ENCODE results near the gene MYO3B.
"Not testable (repeated sequence)": the region's sequence is repeated elsewhere in the genome, so short reads cannot be mapped to it uniquely, and the experiment has no call there.

The MYO3B gene

DNA sequence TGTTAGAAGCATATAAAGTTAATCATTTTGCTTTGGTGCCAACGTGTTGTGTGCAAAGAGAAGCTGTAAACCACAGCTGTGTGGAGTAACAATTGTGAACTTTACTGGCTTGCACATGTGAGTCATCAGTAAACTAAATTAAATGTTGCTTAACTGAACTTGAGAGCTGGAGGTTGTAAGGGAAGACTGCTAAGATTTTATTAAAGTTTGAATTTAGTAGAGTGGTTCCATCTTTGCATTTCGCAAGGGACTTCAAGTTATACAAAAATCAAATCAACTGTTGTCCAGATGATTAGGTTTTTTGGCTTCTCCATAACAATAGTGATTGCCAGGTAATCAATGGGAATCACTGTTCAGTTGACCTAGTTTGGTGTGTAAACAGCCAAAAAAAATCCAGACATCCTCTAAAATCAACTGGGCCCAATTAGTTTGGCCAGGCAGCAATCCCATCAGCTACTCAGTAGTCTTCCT lies 247.4 kb downstream of the MYO3B start:
- no peak for DNase-seq (ENCODE audit: low spot score)

DNA sequence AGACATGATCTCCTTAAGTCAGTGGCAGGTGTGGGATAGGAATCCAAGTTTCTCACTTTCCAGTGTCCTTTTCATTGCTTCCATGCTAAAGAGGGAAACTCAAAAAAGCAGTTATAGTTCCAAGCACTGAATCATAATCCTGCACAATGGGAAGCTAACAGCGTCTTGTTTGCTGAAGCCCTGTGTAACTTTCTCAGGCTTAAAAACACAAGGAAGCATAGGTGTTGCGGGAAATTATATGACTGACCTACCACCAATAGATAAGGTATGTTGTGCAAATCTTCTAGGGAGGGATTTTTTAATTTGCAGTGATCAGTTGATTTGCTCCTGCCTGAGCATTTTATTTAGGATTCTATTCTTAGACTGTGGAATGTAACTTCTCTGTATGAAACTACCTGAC lies 250.9 kb downstream of the MYO3B start:
- no peak for DNase-seq (ENCODE audit: low spot score)

DNA sequence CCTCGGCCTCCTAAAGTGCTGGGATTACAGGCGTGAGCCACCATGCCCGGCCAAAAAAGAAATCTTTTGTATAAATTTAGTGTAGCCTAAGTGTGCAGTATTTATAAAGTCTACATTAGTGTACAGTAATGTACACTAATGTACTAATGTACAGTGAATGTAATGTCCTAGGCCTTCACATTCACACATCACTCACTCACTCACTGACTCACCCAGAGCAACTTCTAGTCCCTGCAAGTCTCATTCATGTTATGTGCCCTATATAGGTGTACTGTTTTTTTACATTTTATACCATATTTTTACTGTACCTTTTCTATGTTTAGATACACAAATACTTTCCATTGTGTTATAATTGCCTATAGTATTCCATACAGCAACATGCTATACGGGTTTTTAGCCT lies 254.9 kb downstream of the MYO3B start:
- no peak for DNase-seq (ENCODE audit: low spot score)

DNA sequence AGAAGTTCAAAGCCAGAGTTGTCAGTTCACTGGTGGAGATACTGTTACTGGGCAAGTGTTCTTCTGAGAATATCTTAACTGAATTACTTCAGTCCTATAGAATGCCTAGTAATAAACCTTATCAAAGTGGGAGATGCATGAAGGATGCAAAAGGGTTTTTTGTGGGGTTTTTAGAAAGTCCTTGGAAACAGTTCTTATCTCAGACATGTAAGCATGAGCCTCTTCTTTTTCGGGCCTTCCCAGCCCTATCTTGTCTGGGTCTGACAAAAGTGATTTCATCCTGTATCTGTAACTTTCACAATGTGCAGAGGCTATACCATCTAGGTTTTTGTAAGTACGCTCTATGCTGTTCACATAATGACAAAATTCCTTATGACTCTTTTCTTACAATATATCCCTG lies 255.5 kb downstream of the MYO3B start:
- no peak for DNase-seq (ENCODE audit: low spot score)

DNA sequence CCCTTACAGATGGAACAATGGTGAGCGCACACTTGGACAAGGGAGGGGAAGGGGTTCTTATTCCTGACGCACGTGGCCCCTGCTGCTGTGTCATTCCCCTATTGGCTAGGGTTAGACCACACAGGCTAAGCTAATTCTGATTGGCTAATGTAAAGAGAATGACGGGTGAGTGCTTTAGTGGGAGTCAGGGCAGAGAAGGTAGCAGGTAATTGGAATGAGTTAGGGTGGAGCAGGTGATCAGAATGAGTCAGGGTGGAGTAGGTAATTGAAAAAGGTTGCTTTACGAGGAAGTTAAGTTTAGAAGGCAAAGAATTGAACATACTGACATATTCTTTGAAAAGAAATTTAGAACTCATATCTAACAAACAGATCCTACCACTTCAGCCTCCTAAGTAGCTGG lies 256.4 kb downstream of the MYO3B start:
- DNase-seq (ENCODE audit: low spot score), result not testable (repeated sequence)

DNA sequence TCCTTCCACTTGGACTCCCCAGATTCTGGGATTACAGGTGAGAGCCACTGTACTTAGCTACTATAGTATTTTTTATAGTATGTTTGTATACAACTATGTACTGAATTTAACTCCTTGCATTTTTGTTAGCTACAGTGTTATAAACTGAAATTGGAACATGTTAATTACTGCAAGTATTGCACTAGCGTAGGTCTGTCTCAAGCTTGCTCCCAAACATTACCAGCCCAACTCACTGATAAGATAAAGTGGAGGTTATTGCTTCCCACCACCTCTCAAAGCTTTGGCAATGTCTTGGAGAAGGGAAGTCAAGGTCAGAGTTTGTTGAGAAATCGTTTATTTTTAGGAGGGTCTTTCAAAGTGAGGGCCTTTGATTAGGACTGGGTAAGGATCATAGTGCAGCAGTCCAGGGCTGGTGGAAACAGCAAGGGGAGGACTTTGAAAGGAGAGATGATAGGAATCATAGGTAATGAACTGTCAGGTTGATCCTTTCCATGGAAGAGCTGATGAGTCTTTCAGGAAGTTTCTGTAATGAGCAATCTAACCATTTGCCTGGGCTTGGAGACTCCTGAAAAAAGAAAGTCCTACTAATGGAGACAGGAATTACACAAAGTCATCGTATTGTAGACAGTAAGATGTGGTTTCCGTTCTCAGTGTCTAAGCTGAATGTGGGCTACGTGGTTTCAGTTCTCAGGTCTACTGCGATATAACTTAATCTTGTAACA lies 257.1 kb downstream of the MYO3B start:
- no peak for DNase-seq (ENCODE audit: low spot score)

DNA sequence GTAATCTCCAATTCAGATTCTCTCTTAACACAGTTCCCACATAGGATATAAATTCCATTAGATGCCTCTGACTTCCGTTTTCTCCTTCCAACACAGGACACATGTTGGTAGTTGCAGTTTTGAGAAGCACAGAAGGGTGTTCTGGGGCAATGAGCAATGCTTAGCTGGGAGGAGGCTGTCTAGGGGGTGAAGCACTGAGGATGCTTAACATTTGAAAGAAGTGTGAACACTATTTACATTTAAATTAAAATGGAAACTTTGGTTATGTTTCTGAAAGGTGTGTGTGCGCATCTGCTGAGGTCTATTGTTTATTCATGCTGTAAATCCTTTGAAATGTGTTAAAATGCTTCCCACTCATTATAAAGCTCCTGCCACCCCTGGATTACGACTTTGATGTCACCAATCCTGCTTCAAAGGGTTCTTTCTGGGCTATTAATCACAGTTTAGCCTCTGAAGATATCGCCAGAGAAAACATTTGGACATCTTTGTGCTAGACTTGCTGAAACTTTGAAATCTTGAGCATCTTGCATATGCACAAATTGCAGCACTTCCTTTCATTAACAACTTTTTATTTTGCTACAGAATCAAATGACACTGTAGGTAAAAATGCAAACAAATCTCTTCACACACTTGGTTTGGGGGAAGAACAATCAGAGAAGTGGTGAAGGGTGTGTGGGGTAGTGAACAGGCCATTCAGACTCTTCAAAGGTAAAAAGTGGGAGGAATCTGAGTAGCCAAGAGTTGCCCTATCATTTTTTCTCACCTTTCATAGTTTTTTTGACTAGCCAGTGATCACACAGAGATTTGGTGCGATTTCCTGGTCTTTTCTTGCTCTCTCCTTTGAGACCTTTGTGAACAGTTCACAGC lies 258.4 kb downstream of the MYO3B start:
- no peak for DNase-seq (ENCODE audit: low spot score)

DNA sequence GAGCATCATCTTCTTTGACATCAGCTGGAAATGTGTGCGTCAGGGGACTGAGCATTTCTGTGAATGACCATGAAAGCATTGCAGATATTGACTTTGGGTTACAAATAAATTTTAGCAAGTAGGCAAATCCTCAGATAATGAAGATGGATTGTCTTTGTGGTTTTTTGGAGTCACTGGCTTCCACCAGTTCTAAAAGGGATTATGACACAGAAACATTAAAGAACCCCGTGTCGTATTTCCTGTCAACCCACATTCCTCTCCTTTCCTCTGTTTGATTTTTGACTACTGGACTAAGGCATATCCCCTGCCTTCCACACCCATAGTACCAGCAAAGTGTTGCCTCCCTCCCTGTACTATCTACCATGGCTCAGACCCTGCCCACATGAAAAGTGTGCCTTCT lies 268.1 kb downstream of the MYO3B start:
- DNase-seq (ENCODE audit: low spot score), result no peak

DNA sequence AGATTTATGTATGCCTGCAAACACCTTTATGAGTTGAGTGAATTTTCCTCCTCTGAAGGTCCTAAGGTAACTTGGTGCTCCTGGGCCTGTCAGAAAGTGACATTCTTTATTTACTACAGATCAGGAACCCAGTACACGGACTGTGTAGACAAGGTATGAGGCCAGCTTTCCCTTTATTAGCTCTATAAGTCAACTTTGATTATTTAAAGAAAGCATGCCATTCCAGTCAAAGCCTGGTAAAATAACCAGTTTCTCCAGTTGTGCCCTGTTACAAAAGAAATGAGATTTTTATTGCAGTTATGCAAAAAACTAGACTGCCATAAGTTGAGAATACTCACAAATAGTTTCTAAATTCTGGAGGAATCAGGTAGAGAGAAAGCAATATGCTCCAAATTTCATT lies 271.1 kb downstream of the MYO3B start:
- DNase-seq (ENCODE audit: low spot score), result no peak

DNA sequence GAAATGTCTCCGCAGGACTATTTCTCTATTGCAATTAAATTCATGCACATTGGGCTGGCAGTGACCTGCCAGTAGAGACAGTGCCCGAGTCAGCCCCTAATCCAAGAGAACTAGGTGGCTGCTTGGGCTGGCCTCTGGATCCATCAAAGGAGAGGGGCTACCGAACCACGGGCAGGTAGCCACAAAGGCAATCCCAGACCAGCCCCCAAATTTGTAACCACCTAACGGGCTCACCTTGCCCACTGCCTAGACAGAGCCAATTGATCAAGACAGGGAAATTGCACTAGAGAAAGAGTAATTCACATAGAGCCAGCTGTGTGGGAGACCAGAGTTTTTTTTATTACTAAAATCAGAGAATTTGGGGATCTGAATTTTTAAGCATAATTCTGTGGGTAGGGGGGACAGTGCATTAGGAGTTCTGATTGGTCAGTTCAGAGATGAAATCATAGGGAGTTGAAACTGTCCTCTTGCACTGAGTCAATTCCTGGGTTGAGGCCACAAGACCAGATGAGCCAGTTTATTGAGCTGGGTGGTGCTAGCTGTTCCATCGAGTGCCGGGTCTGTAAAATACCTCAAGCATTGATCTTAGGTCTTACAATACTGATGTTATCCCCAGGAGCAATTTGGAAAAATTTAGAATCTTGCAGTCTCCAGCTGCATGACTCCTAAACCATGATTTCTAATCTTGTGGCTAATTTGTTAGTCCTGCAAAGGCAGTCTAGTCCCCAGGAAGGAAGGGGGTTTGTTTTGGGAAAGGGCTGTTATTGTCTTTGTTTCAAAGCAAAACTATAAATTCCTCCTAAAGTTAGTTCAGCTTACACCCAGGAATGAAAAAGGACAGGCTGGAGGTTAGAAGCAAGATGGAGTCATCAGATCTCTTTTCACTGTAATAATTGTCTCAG lies 276.8 kb downstream of the MYO3B start:
- DNase-seq (ENCODE audit: low spot score), result no peak

DNA sequence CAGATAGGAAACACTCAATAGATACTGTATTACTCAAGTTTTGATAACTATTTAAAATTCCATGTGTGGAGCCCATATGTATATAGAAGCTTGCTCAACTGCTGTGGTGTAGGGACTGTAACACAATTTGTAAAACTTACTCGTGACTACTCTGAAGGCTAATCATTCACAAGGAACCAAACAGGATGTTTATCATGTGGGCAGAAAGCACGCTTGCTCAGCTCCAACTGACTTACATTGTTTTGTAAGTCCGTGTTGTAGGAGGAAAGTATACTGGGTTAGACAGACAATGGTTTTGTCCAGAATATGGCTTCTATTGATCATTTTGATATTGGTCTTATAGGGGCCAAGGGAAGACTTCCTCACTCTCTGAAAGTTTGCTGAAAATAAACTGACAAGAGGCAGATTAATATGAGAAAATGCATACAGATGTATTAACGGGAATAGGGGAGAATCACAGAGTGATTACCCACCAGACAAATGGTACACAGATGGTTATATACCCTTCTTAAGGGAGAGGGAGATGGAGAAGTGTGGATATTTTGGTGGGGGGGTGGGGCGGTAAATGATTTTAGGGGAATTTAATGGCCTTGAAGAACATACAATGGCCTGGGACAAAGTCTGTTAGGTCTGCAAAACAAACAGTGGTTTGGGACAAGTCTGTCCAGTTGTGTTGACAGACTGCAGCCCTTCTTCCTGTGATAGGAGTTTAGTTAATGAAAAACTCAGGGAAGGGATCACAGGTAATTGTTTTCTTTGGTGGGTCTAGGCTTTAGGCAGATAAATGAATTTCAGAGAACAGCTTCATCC lies 277.9 kb downstream of the MYO3B start:
- no peak for DNase-seq (ENCODE audit: low spot score)

DNA sequence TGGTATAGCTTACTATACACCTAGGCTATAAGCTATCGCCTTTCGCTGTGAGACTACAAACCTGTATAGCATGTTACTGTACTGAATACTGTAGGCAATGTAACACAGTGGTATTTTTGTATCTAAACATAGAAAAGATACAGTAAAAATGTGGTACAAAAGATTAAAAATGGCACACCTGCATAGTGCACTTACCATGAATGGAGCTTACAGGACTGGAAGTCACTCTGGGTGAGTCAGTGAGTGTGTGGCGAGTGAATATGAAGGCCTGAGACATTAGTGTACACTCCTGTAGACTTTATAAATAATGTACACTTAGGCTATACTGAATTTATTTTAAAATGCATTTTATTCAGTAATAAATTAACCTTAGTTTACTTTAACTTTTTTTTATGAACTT lies 279.0 kb downstream of the MYO3B start:
- no peak for DNase-seq (ENCODE audit: low spot score)

DNA sequence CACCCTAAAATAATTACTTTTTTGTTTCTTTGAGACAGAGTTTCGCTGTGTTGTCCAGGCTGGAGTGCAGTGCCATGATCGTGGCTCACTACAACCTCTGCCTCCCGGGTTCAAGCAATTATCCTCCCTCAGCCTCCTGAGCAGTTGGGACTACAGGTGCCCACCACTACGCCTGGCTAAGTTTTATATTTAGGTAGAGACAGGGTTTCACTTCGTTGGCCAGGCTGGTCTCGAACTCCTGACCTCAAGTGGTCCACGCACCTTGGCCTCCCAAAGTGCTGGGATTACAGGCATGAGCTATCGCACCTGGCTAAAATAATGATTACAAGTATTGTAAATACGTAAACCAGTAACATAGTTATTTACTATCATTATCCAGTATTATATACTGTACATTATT lies 279.8 kb downstream of the MYO3B start:
- DNase-seq (ENCODE audit: low spot score), result no peak

DNA sequence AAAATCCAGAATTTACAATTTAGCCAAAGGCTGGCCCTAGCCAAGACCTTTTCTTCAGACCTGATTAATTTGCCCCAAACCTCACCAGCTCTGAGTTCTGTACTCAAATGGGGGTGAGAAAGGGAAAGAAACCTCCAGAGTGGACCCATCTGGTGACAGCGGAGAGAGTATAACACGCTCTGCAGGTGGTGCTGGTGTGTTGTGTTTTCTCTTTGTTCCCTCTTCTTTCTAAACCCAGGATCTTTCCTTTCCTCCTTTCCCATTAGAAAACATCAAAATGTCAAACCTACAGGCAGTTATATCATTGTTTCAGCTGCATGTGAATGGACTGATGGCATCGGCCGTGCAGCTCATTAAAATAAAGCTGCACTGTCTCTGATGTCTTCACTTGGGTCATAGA lies 283.9 kb downstream of the MYO3B start:
- DNase-seq (ENCODE audit: low spot score), result no peak

DNA sequence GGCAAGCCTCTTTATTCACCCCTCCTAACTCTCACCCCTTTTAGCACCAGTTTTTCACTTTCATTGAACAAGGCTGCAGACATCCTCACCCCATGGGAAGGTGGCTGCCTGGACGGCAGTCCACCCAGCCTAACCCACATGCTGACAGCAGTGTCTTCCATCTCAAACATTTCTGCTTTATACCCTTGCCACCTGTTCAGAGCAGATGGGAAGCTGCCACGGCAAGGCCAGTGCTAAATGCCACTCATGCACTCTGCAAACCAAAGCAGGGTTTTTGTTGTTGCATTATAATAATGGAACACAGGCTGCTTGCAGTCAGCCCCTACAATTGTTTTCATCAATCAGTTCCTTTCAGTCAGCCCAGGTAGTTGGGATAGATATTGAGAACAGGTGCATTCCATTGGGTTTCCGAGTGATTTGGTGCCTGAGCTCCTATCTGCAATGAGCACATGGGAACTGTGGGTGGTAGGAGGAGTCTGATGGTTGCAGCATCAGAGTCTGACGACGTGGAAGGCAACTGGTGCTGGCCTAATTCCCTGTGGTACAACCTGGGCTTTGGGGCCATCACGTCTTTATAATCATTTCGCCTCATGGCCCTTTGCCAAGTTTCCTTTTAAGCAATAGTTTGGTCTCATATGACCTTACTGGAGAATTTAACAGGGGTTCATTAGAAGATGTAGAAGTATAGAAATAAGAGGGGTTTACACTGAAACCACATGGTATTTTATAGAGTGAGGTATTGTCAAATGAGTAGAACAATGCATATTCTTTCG lies 284.7 kb downstream of the MYO3B start:
- no peak for DNase-seq (ENCODE audit: low spot score)

DNA sequence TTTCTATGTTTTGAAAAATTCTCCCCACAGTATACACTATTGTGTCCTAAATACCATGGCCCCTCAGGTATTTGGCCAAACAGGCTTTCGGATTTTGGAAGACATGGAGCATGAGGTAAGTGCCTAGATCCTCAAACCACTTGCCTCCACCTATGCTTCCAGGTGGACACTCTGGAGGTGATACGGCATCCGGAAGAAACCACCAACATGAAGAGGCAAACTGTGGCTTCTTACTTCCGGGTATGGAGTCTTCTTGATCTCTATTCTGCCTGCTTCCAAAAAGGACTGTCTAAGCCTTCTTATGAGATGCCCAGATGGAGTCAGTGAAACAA lies 285.2 kb downstream of the MYO3B start:
- DNase-seq (ENCODE audit: low spot score), result no peak

DNA sequence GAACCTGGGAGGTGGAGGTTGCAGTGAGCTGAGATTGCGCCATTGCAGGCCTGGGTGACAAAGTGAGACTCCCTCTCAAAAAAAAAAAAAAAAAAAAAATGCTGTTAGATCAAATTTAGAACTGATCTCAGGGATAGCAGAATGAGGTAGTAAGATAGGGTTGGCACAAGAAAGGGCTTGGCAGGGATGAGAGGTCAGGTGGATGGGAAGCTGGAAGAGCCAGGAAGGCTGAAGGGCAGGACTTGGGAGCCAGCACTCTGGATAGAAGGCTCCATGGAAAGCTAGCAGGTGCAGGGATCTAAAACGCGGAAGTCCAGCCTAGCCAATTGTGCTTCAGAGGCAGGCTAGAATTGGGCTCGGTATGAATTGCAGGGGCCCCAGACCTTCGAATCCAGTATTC lies 286.3 kb downstream of the MYO3B start:
- no peak for DNase-seq (ENCODE audit: low spot score)

DNA sequence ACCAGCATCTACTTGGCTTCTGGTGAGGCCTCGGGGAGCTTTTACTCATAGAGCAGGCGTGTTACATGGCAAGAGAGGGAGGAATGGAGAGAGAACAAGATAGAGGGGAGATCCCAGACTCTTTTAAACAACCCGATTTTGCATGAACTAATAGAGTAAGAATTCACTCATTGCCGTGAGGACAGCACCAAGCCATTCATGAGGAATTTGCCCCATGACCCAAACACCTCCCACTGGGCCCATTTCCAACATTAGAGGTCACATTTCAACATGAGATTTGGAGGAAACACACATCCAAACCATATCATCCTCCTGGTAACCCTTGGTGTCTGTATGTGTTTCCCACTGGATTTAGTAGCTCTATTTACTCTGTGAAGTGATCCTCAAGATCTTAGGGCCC lies 287.3 kb downstream of the MYO3B start:
- no peak for DNase-seq (ENCODE audit: low spot score)

DNA sequence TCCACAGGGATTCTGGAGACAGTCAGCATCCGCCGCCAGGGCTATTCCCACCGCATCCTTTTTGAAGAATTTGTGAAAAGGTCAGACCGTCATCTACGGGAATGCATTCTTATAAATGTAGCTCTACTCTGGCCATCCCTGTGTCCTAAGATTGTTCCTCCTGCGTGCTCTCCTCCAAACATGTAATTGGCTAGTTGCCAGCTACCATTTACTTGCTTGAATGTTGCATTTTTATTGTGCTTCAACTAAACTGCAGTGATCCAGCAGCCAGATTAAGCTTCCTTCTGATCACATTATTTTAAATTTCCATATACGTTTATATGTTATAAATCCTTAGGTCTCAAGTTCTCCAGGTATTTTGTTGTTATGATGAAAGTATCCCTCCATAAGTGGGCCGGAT lies 288.7 kb downstream of the MYO3B start:
- DNase-seq (ENCODE audit: low spot score), result no peak

DNA sequence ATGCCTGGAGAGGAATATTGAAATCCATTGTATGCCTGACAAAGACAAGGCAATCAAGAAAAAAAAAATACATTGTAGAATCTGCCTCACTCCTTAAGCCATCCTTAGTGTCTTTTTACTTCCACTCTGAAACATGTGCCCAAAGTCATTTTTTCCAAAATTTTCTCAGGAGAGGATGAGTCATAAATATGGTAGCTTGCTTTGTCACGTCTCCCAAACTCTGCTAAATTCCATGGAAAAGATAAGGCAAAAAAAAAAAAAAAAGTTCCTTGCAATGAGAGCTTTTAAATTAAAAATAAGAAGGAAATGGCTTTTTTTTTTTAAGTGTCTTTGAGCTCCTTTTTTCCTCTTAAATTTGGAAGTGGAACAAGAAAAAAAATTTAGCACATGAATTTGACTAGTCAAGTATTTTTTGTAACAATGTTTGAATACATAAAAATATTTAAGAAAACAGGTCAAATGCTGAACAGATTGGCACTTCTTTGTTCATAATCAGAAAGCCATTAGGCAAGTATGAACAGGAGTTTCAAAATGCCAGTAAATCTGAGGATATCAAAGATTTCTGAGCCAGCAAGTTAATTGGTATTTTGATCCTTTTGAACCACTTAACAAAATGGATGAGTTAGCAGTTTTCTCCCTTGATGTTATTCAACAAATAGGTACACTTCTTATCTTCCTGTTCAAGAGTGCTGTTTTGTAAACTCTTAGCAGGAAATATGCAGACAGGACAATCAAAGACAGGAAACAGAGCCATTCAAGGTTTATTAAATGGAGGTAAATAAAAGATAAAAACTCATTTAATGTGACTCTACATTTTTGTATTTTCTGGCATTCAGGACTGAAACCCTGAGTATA lies 289.8 kb downstream of the MYO3B start:
- DNase-seq (ENCODE audit: low spot score), result no peak

Data from CD4-positive, alpha-beta T cell treated with Interleukin-6 at 100 ng/mL for 8 hours (primary cell).